ENCODE data around the gene CPNE2. TPM values are rescaled to one million over a fixed set of nuclear protein-coding genes. Genes with fewer than 3 reads are reported as not detected.

CPNE2 gene
- total and polyA plus RNA-seq, 8 donors: 8.7 to 55.4 (median 26.1) TPM

- TF ChIP-seq CTCF (IDR thresholded peaks at IDR 0.05) (no peak), EP300 (IDR thresholded peaks at IDR 0.05) (no peak), POLR2AphosphoS5 (IDR thresholded peaks at IDR 0.05) (no peak), POLR2A (IDR thresholded peaks at IDR 0.05) (no peak)
- no peak for DNase-seq
- no peak overlapping the region for H3K4me3 ChIP-seq
- no peaks in the 10 kb centered on the region for H3K9me3 ChIP-seq
- WGBS, 5 donors: 47 to 84% (median 81%) methylated on average over 2 of the region's 2 CpGs
- no peaks in the 10 kb centered on the region for H3K27me3 ChIP-seq
- no peak overlapping the region for H3K27ac ChIP-seq
- intact Hi-C loops (cut with DNase I; ENCODE audit: low total_unique reads): no loop called here
- H3K36me3 ChIP-seq: peaks cover 4 to 99% (median 75%) of the 10 kb centered on the region in 4 donors
- H3K4me1 ChIP-seq: peaks cover 0 to 10% (median 3%) of the 10 kb centered on the region in 4 donors
These were observed 44.3 kb upstream of the CPNE2 start for GRCh38 chr16:57048095-57048494.

- Histone ChIP-seq H3K27ac (no peak overlapping the region), H3K4me1 (peaks cover 0 to 10% (median 3%) of the 10 kb centered on the region in 4 donors), H3K27me3 (no peaks in the 10 kb centered on the region), H3K9me3 (no peaks in the 10 kb centered on the region), H3K36me3 (peaks cover 4 to 99% (median 75%) of the 10 kb centered on the region in 4 donors), H3K4me3 (no peak overlapping the region)
- no peak for DNase-seq
- TF ChIP-seq POLR2A (IDR thresholded peaks at IDR 0.05) (no peak), POLR2AphosphoS5 (IDR thresholded peaks at IDR 0.05) (no peak), EP300 (IDR thresholded peaks at IDR 0.05) (no peak), CTCF (IDR thresholded peaks at IDR 0.05) (no peak)
- intact Hi-C loops (cut with DNase I; ENCODE audit: low total_unique reads): no loop called here
- 82 to 92% (median 86%) methylated on average over 4 of the region's 4 CpGs for WGBS, 5 donors
These were observed 42.7 kb upstream of the CPNE2 start for GRCh38 chr16:57049678-57050077.

GRCh38 chr16:57051696-57052228, 40.6 kb upstream of the CPNE2 start:
- DNase-seq: no peak
- no peaks in the 10 kb centered on the region for H3K4me1 ChIP-seq
- no peak overlapping the region for H3K27ac ChIP-seq
- no peaks in the 10 kb centered on the region for H3K27me3 ChIP-seq
- H3K4me3 ChIP-seq: no peak overlapping the region
- TF ChIP-seq POLR2A (IDR thresholded peaks at IDR 0.05) (no peak), POLR2AphosphoS5 (IDR thresholded peaks at IDR 0.05) (no peak), CTCF (IDR thresholded peaks at IDR 0.05) (no peak)
- WGBS, 5 donors: 86 to 92% (median 90%) methylated on average over 11 of the region's 11 CpGs
- H3K9me3 ChIP-seq: no peaks in the 10 kb centered on the region
- intact Hi-C loops (cut with DNase I; ENCODE audit: low total_unique reads): no loop called here
- H3K36me3 ChIP-seq: peaks cover 4 to 99% (median 90%) of the 10 kb centered on the region in 4 donors

GRCh38 chr16:57053206-57053605, 39.2 kb upstream of the CPNE2 start:
- intact Hi-C loops (cut with DNase I; ENCODE audit: low total_unique reads): no loop called here
- no peak for DNase-seq
- Histone ChIP-seq H3K4me1 (no peaks in the 10 kb centered on the region), H3K9me3 (no peaks in the 10 kb centered on the region), H3K4me3 (no peak overlapping the region), H3K27me3 (no peaks in the 10 kb centered on the region), H3K36me3 (peaks cover 8 to 99% (median 90%) of the 10 kb centered on the region in 4 donors), H3K27ac (no peak overlapping the region)
- no peak for TF ChIP-seq POLR2A (IDR thresholded peaks at IDR 0.05)
- TF ChIP-seq CTCF (IDR thresholded peaks at IDR 0.05): no peak
- TF ChIP-seq POLR2AphosphoS5 (IDR thresholded peaks at IDR 0.05): no peak
- TF ChIP-seq EP300 (IDR thresholded peaks at IDR 0.05): no peak
- 91 to 96% (median 93%) methylated on average over 9 of the region's 9 CpGs for WGBS, 5 donors
